IMR-90 (cell line): ENCODE results near the gene SAMSN1.

ENCODE experiments used
- CEBPB ChIP-seq: IDR thresholded peaks from 2 replicates; pipeline ENCODE4 v1.6.1; 2012; ENCODE audit warnings: low read depth, low read length, improper control_type of control experiment
- FOS ChIP-seq: fragments of 150-350 bp; IDR thresholded peaks from 2 replicates; pipeline ENCODE4 v1.6.1; 2016; ENCODE audit warnings: low read depth, low read length
- MAFK ChIP-seq: IDR thresholded peaks from 2 replicates; pipeline ENCODE4 v1.6.1; 2012; ENCODE audit warnings: low read depth, low read length, improper control_type of control experiment
- MXI1 ChIP-seq: IDR thresholded peaks from 2 replicates; pipeline ENCODE4 v1.6.1; 2012; ENCODE audit warnings: low read depth, mild to moderate bottlenecking, low read length, moderate library complexity, borderline replicate concordance
- NFE2L2 ChIP-seq: fragments of 150-350 bp; IDR thresholded peaks from 2 replicates; pipeline ENCODE4 v1.6.1; 2016; ENCODE audit warnings: low read depth, mild to moderate bottlenecking, low read length
- POLR2A ChIP-seq: IDR thresholded peaks from 2 replicates; pipeline ENCODE4 v1.6.1; 2012; ENCODE audit warnings: mild to moderate bottlenecking, low read depth, low read length
- RAD21 ChIP-seq: IDR thresholded peaks from 2 replicates; pipeline ENCODE4 v1.6.1; 2012; ENCODE audit warnings: low read length, improper control_type of control experiment
- RFX5 ChIP-seq: IDR thresholded peaks from 2 replicates; pipeline ENCODE4 v1.8.0; 2012; ENCODE audit warnings: low read depth, mild to moderate bottlenecking, low read length, moderate library complexity
- TF ChIP-seq, protein P1 (sequence below): conservative IDR thresholded peaks from 2 replicates; pipeline ENCODE4 v1.5.1; 2012; ENCODE audit warnings: mild to moderate bottlenecking, low read depth, low read length, improper control_type of control experiment
- TF ChIP-seq, protein P2 (sequence below): fragments of 150-350 bp; IDR thresholded peaks from 2 replicates; pipeline ENCODE4 v1.6.1; 2017; ENCODE audit warnings: mild to moderate bottlenecking, antibody characterized with exemption, low read length, low read depth

GRCh38 chr21:14448784-14449183, 97.3 kb downstream of the SAMSN1 start:
- TF ChIP-seq, protein P1, sequence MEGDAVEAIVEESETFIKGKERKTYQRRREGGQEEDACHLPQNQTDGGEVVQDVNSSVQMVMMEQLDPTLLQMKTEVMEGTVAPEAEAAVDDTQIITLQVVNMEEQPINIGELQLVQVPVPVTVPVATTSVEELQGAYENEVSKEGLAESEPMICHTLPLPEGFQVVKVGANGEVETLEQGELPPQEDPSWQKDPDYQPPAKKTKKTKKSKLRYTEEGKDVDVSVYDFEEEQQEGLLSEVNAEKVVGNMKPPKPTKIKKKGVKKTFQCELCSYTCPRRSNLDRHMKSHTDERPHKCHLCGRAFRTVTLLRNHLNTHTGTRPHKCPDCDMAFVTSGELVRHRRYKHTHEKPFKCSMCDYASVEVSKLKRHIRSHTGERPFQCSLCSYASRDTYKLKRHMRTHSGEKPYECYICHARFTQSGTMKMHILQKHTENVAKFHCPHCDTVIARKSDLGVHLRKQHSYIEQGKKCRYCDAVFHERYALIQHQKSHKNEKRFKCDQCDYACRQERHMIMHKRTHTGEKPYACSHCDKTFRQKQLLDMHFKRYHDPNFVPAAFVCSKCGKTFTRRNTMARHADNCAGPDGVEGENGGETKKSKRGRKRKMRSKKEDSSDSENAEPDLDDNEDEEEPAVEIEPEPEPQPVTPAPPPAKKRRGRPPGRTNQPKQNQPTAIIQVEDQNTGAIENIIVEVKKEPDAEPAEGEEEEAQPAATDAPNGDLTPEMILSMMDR = no peak
- no peak for TF ChIP-seq POLR2A
- TF ChIP-seq RFX5 = no peak
- TF ChIP-seq MXI1 = no peak
- TF ChIP-seq MAFK = no peak
- TF ChIP-seq RAD21 = no peak
- TF ChIP-seq, protein P2, sequence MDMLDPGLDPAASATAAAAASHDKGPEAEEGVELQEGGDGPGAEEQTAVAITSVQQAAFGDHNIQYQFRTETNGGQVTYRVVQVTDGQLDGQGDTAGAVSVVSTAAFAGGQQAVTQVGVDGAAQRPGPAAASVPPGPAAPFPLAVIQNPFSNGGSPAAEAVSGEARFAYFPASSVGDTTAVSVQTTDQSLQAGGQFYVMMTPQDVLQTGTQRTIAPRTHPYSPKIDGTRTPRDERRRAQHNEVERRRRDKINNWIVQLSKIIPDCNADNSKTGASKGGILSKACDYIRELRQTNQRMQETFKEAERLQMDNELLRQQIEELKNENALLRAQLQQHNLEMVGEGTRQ = no peak
- no peak for TF ChIP-seq FOS
- TF ChIP-seq NFE2L2 = no peak
- no peak for TF ChIP-seq CEBPB
